Calu3 (cell line): ENCODE data around the gene DPP6. TPM values are rescaled to one million over a fixed set of nuclear protein-coding genes. Genes with fewer than 3 reads are reported as not detected.

Source experiments
- BruUV-seq: library from RNA; stranded (reverse); fragments of 400-500 nt; replicated peaks from 2 replicates; lab custom pipeline; 2021; lab: Mats Ljungman, UMichigan
- CTCF ChIA-PET: fragments of 300-600 bp; sonication (Branson Sonifier 250); formaldehyde crosslinking; loops from one replicate; lab custom pipeline; 2022; ENCODE audit warnings: antibody characterized with exemption; lab: Charles Lee
- DNase-seq: peaks from one replicate; pipeline ENCODE4 v3.0.0; 2022
- H3K27ac Mint-ChIP-seq: one replicate; pipeline ENCODE4 v1.8.0; 2022; ENCODE audit warnings: mixed read lengths; ENCODE audit not compliant: unreplicated experiment
- H3K27me3 Mint-ChIP-seq: one replicate; pipeline ENCODE4 v1.8.0; 2022; ENCODE audit warnings: mixed read lengths; ENCODE audit not compliant: unreplicated experiment
- H3K36me3 Mint-ChIP-seq: one replicate; pipeline ENCODE4 v1.8.0; 2022; ENCODE audit warnings: mild to moderate bottlenecking, moderate library complexity, mixed read lengths; ENCODE audit not compliant: insufficient read depth, unreplicated experiment
- H3K4me1 Mint-ChIP-seq: one replicate; pipeline ENCODE4 v1.8.0; 2022; ENCODE audit warnings: mild to moderate bottlenecking, low read depth, mixed read lengths; ENCODE audit not compliant: unreplicated experiment
- H3K4me3 Mint-ChIP-seq: one replicate; pipeline ENCODE4 v1.8.0; 2022; ENCODE audit warnings: mild to moderate bottlenecking, low read depth, moderate library complexity, mixed read lengths; ENCODE audit not compliant: unreplicated experiment
- H3K9me3 Mint-ChIP-seq: one replicate; pipeline ENCODE4 v1.8.0; 2022; ENCODE audit warnings: low read depth, mixed read lengths; ENCODE audit not compliant: unreplicated experiment
- intact Hi-C: fragments of 100-400 bp; cut with micrococcal nuclease; formaldehyde crosslinking; loops from one replicate; pipeline ENCODE4 v1.10.0; 2022; ENCODE audit not compliant: unreplicated experiment
- total RNA-seq: library from RNA; stranded (reverse); gene quantifications from 2 replicates; pipeline ENCODE4 v1.2.3, GENCODE V29; 2022
- TF ChIP-seq, protein P1 (sequence below): fragments of 200-600 bp; IDR thresholded peaks from one replicate; pipeline ENCODE4 v1.8.0; 2022; ENCODE audit warnings: antibody characterized with exemption; ENCODE audit not compliant: unreplicated experiment

The DPP6 gene
- total RNA-seq, 1 experiment from 2014 or later = not detected

DNA sequence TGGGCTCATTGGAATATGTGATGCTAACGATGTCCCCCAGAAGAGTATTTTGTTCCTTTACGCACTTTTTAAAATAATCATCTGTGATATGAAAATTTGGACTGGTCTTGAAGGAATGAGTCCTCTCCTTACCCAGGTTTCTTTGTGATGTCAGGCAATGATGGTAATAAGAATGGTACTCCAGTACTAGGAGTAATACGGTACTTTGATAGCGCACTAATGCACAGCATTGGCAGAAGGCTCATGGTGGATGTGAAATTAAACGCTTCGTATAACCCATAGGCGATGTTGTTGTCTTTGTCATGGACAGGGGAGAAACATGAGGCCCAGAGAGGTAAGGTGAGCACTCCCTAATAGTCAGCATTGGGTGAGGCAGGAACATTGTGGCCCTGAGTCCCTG is 125.4 kb downstream of the DPP6 start:
- no peak for DNase-seq
- Mint-ChIP-seq H3K27me3 (no peaks in the 10 kb centered on the region), H3K4me3 (no peak overlapping the region), H3K9me3 (peaks cover 14% of the 10 kb centered on the region), H3K4me1 (no peaks in the 10 kb centered on the region), H3K36me3 (no peaks in the 10 kb centered on the region), H3K27ac (no peak overlapping the region)
- intact Hi-C loops = no loop called here
- CTCF ChIA-PET = no interaction called here
- no TSS peak for BruUV-seq
- TF ChIP-seq, protein P1, sequence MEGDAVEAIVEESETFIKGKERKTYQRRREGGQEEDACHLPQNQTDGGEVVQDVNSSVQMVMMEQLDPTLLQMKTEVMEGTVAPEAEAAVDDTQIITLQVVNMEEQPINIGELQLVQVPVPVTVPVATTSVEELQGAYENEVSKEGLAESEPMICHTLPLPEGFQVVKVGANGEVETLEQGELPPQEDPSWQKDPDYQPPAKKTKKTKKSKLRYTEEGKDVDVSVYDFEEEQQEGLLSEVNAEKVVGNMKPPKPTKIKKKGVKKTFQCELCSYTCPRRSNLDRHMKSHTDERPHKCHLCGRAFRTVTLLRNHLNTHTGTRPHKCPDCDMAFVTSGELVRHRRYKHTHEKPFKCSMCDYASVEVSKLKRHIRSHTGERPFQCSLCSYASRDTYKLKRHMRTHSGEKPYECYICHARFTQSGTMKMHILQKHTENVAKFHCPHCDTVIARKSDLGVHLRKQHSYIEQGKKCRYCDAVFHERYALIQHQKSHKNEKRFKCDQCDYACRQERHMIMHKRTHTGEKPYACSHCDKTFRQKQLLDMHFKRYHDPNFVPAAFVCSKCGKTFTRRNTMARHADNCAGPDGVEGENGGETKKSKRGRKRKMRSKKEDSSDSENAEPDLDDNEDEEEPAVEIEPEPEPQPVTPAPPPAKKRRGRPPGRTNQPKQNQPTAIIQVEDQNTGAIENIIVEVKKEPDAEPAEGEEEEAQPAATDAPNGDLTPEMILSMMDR = no peak

DNA sequence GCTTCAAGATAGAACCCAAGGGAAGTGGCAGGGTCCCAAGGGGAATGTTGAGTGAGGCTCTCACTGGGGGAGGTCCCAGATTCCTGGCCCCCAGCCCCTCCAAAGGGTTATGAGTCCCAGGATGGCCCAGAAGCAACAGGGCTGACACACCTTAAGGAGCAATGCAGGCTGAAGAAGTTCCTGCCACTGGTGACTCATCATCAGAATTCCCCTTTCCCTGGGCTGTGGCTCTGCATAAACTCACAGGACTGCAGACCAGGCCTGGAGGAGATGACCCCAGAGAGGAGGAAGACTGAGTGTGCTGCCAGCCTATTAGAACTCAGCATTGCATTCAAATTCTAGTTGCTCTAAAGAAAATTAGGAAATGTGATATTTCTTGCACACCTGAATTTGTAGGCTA is 126.7 kb downstream of the DPP6 start:
- Mint-ChIP-seq H3K4me1 (no peaks in the 10 kb centered on the region), H3K27ac (no peak overlapping the region), H3K4me3 (no peak overlapping the region), H3K36me3 (no peaks in the 10 kb centered on the region), H3K27me3 (no peaks in the 10 kb centered on the region), H3K9me3 (peaks cover 12% of the 10 kb centered on the region)
- intact Hi-C loops = no loop called here
- no TSS peak for BruUV-seq
- CTCF ChIA-PET = no interaction called here
- TF ChIP-seq, protein P1 = no peak
- no peak for DNase-seq

DNA sequence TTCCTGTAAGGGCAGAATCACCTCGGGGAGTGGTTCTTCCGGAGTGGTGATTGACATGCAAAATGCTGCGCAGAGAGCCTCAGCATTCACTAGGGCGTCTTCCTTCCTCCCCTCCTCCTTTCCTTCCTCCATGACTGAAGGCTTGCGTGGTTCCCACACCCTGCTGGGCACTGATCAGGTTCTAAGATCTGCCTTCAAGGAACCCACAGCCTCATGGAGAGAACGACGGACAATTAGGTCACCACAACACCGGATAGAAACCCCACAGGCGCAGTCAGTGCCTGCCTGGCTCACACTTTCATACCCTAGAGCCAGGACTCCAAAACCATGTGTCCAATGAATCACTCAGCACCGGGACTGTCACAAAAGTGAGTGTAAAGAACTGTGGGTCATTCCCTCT is 131.3 kb downstream of the DPP6 start:
- Mint-ChIP-seq H3K36me3 (no peaks in the 10 kb centered on the region), H3K27ac (no peak overlapping the region), H3K9me3 (peaks cover 7% of the 10 kb centered on the region), H3K4me1 (no peaks in the 10 kb centered on the region), H3K4me3 (no peak overlapping the region), H3K27me3 (no peaks in the 10 kb centered on the region)
- no peak for DNase-seq
- CTCF ChIA-PET = no interaction called here
- intact Hi-C loops = no loop called here
- TF ChIP-seq, protein P1 = no peak
- no TSS peak for BruUV-seq

DNA sequence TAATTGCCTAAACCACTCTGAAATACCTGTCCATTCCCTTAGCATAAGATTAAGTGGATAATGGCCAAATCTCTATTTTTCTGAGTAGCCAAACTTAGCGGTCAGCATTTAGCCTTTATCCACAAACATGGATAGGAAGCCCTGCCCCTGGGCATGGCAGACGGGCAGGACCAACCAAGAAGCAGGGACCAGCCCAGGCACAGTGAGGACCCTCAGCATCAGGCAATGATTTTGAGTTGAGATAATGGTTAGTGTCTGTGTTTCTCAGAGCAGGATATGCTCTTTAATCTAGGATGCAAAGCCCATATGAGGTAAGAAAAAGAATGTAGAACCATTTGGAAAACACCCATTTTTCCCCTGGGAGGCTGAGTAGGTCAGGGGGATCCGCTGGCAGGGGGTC is 131.7 kb downstream of the DPP6 start:
- no TSS peak for BruUV-seq
- H3K27me3 Mint-ChIP-seq = no peaks in the 10 kb centered on the region
- intact Hi-C loops = no loop called here
- H3K4me1 Mint-ChIP-seq = no peaks in the 10 kb centered on the region
- H3K36me3 Mint-ChIP-seq = no peaks in the 10 kb centered on the region
- H3K9me3 Mint-ChIP-seq = peaks cover 5% of the 10 kb centered on the region
- no peak overlapping the region for H3K4me3 Mint-ChIP-seq
- CTCF ChIA-PET = no interaction called here
- TF ChIP-seq, protein P1 = no peak
- DNase-seq = no peak
- H3K27ac Mint-ChIP-seq = no peak overlapping the region
